ENCODE results near the gene SIK1.

- TF ChIP-seq CTCF (conservative IDR thresholded peaks at IDR 0.05; ENCODE audit: low read depth in 2 of 2), result no peak
- TF ChIP-seq ZNF331 (CRISPR knock-in tag; IDR thresholded peaks at IDR 0.05; ENCODE audit: low read depth), result no peak
- TF ChIP-seq ZNF114 (CRISPR knock-in tag; IDR thresholded peaks at IDR 0.05), result no peak
- TF ChIP-seq POLR2AphosphoS5 (IDR thresholded peaks at IDR 0.05; ENCODE audit: low read depth), result no peak
- no peak for TF ChIP-seq EZH2phosphoT487 (IDR thresholded peaks at IDR 0.05; ENCODE audit: unreplicated experiment)
- no peak for TF ChIP-seq ETS1 (IDR thresholded peaks at IDR 0.05)
- no peak for TF ChIP-seq REST (IDR thresholded peaks at IDR 0.05; ENCODE audit: unreplicated experiment)
- no peak for TF ChIP-seq CREB1 (CRISPR knock-in tag; IDR thresholded peaks at IDR 0.05; ENCODE audit: low read depth)
- no peak for TF ChIP-seq EZH2 (IDR thresholded peaks at IDR 0.05; ENCODE audit: low read depth, unreplicated experiment)
- TF ChIP-seq NANOG (IDR thresholded peaks at IDR 0.05; ENCODE audit: borderline replicate concordance), result no peak
Measured at GRCh38 chr21:43371786-43372185, 55.1 kb downstream of the SIK1 start.
